GM12875 (cell line): ENCODE measurements around the gene NXPE4.

Experiments
- H3K4me3 ChIP-seq: one replicate; pipeline ENCODE4 v1.5.1; 2011; ENCODE audit warnings: low read depth, low read length, control low read depth
- TF ChIP-seq, protein P1 (sequence below): IDR thresholded peaks from 2 replicates; pipeline ENCODE4 v1.5.1; 2011; ENCODE audit warnings: low read depth, mild to moderate bottlenecking, control low read depth, inconsistent platforms, low read length, moderate library complexity, borderline replicate concordance; ENCODE audit not compliant: insufficient read depth

The NXPE4 gene

GRCh38 chr11:114596175-114596919 lies 761 bp upstream of the NXPE4 start:
- H3K4me3 ChIP-seq: no peak overlapping the region
- TF ChIP-seq, protein P1, sequence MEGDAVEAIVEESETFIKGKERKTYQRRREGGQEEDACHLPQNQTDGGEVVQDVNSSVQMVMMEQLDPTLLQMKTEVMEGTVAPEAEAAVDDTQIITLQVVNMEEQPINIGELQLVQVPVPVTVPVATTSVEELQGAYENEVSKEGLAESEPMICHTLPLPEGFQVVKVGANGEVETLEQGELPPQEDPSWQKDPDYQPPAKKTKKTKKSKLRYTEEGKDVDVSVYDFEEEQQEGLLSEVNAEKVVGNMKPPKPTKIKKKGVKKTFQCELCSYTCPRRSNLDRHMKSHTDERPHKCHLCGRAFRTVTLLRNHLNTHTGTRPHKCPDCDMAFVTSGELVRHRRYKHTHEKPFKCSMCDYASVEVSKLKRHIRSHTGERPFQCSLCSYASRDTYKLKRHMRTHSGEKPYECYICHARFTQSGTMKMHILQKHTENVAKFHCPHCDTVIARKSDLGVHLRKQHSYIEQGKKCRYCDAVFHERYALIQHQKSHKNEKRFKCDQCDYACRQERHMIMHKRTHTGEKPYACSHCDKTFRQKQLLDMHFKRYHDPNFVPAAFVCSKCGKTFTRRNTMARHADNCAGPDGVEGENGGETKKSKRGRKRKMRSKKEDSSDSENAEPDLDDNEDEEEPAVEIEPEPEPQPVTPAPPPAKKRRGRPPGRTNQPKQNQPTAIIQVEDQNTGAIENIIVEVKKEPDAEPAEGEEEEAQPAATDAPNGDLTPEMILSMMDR: no peak

GRCh38 chr11:114594703-114595102 lies 883 bp downstream of the NXPE4 start:
- TF ChIP-seq, protein P1: no peak

DNA sequence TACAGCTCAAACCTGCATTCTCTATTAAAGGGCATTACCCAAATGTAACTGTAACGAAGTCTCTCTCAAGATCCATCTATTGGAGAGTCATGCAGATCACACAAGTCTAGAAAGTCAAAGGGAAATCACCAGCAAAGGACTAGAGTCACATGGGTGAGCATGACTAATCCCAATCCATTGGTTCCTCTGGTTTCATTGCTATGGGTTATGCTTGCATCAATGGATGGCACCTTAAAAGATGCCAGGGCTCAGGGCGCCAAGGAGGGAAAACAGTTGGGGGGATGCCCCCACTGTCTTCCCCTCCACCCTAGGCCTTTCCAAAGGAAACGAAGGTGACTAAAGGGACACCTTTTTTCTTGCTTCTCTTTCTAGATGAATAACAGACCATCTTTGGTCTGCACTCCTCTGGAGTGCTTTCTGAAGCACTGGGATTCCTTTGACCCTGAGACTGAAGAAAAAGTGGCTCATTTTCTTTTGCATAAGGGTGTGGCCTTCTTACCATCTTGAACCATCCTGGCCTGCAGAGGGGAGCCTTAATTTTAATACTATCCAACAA lies 8.1 kb downstream of the NXPE4 start:
- no peak overlapping the region for H3K4me3 ChIP-seq
- TF ChIP-seq, protein P1: no peak

More at GRCh38 chr11:114594703-114595102, 883 bp downstream of the NXPE4 start:
- no peak overlapping the region for H3K4me3 ChIP-seq

- H3K4me3 ChIP-seq: no peak overlapping the region
- TF ChIP-seq, protein P1: no peak
Measured at GRCh38 chr11:114586797-114587196, 8.8 kb downstream of the NXPE4 start.

- TF ChIP-seq, protein P1: no peak
- no peak overlapping the region for H3K4me3 ChIP-seq
Measured at GRCh38 chr11:114571712-114572111, 23.9 kb downstream of the NXPE4 start.

- no peak overlapping the region for H3K4me3 ChIP-seq
- TF ChIP-seq, protein P1: no peak
Measured at GRCh38 chr11:114569801-114570200, 25.8 kb downstream of the NXPE4 start.

DNA sequence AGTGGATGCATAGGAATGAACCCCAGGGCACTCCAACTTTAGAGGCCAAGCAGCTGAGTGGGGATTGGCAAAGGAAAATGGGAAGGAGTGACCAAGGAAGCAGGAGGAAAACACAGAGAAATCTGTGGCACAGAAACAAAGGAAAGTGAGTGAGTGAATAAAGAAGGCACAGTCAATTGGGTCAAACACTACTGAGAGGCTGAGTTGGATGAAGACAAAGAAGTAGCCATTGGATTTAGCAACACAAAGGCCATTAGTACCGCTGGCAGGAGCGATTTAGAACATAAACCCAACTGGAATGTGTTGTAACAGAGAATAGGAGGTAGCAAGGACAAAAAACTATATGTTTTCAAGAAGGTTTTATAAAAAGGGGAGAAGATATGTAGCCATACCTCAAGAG lies 29.3 kb downstream of the NXPE4 start:
- no peak overlapping the region for H3K4me3 ChIP-seq
- TF ChIP-seq, protein P1: no peak
